NCI-H510A treated with DMSO at 0.1 percent for 48 hours (cell line): Measurements from ENCODE around the gene MAGEB3.
A peak's percentile ranks its signal among the peaks of the same experiment; 100 is the strongest.
"Not testable (repeated sequence)": the region's sequence is repeated elsewhere in the genome, so short reads cannot be mapped to it uniquely, and the experiment has no call there.

Source experiments
- DNase-seq: peaks from one replicate; lab custom pipeline; 2025; lab: John Stamatoyannopoulos, UW

MAGEB3 gene

GRCh38 chrX:30230395-30230794 is at the start of gene MAGEB3:
Gene MAGEB3, plus strand, starts transcription at chrX:30230657. Its CDS starts 5,268 bp downstream, at chrX:30235925.
- DNase-seq = no peak

- DNase-seq = no peak
These were observed 49.1 kb upstream of the MAGEB3 start for GRCh38 chrX:30181353-30181752.

- no peak for DNase-seq
These were observed 46.9 kb upstream of the MAGEB3 start for GRCh38 chrX:30183554-30183953.

- DNase-seq = no peak
These were observed 40.0 kb upstream of the MAGEB3 start for GRCh38 chrX:30190426-30190825.

GRCh38 chrX:30193910-30194309 is 36.5 kb upstream of the MAGEB3 start:
- not testable (repeated sequence) for DNase-seq

GRCh38 chrX:30196322-30196721 is 34.1 kb upstream of the MAGEB3 start:
- DNase-seq = peak; percentile 25

- no peak for DNase-seq
These were observed 18.3 kb upstream of the MAGEB3 start for GRCh38 chrX:30212172-30212571.

GRCh38 chrX:30215357-30215843 is 15.1 kb upstream of the MAGEB3 start, which contains the start of gene MAGEB2:
Gene MAGEB2, plus strand, starts transcription at chrX:30215563. Its CDS starts 3,018 bp downstream, at chrX:30218581.
- no peak for DNase-seq

- DNase-seq = no peak
These were observed 13.0 kb upstream of the MAGEB3 start for GRCh38 chrX:30217465-30217864.

- peak; percentile 14 for DNase-seq
These were observed 11.1 kb upstream of the MAGEB3 start for GRCh38 chrX:30219372-30219771.

- no peak for DNase-seq
These were observed 9.8 kb upstream of the MAGEB3 start for GRCh38 chrX:30220661-30221060.

GRCh38 chrX:30224536-30224935 is 5.9 kb upstream of the MAGEB3 start:
- DNase-seq = no peak

GRCh38 chrX:30228526-30228925 is 1.9 kb upstream of the MAGEB3 start:
- DNase-seq = no peak

- DNase-seq = no peak
These were observed 11.4 kb downstream of the MAGEB3 start, which contains the start of gene MAGEB4 for GRCh38 chrX:30241724-30242415. Gene MAGEB4, plus strand, starts transcription at chrX:30242000. Its CDS starts 136 bp downstream, at chrX:30242136.

- no peak for DNase-seq
These were observed 16.5 kb downstream of the MAGEB3 start, which contains the start of gene MAGEB1 for GRCh38 chrX:30246769-30247489. Gene MAGEB1, plus strand, starts transcription at chrX:30247146. Its CDS starts 3,348 bp downstream, at chrX:30250494.

- no peak for DNase-seq
These were observed 18.4 kb downstream of the MAGEB3 start for GRCh38 chrX:30248854-30249253.

- DNase-seq = no peak
These were observed 22.8 kb downstream of the MAGEB3 start for GRCh38 chrX:30253257-30253656.

- no peak for DNase-seq
These were observed 29.5 kb downstream of the MAGEB3 start for GRCh38 chrX:30259927-30260326.

GRCh38 chrX:30261012-30261411 is 30.6 kb downstream of the MAGEB3 start:
- DNase-seq = no peak

GRCh38 chrX:30262763-30263162 is 32.3 kb downstream of the MAGEB3 start:
- DNase-seq = no peak

GRCh38 chrX:30270639-30271038 is 40.2 kb downstream of the MAGEB3 start:
- no peak for DNase-seq

GRCh38 chrX:30275498-30275897 is 45.0 kb downstream of the MAGEB3 start:
- peak; percentile 20 for DNase-seq

GRCh38 chrX:30278365-30278764 is 47.9 kb downstream of the MAGEB3 start:
- no peak for DNase-seq
